K562 (cell line): ENCODE results near the gene KCNJ15. TPM values are rescaled to one million over a fixed set of nuclear protein-coding genes. Genes with fewer than 3 reads are reported as not detected.

ENCODE experiments used
- ATAC-seq: fragments of 200-7000 bp; cut with Tn5 transposase; 3 replicates; pipeline ENCODE4 v1.9.1; 2020; ENCODE audit warnings: moderate library complexity
- BruUV-seq: library from RNA; stranded (reverse); fragments of 400-500 nt; replicated peaks from 2 replicates; lab custom pipeline; 2021; lab: Mats Ljungman, UMichigan
- CTCF ChIA-PET: fragments of 300-600 bp; formaldehyde crosslinking; extraction: SDS; loops from one replicate; lab custom pipeline; 2021; ENCODE audit warnings: low intra/inter-chr PET ratio; lab: Yijun Ruan, JAX
- POLR2A ChIA-PET: fragments of 300-600, 350-650 bp; sonication (Branson Sonifier 250); formaldehyde crosslinking; extraction: SDS; loops from one replicate; lab custom pipeline; 2021; ENCODE audit warnings: antibody characterized with exemption, inconsistent platforms; lab: Yijun Ruan, JAX
- DNase-seq, 4 experiments: peaks; one replicate each; pipeline versions ENCODE4 v3.0.0 to v3.0.0-alpha.2; 2011 to 2018; ENCODE audit warnings: low spot score in 3 of 4, mixed read lengths in 3 of 4; ENCODE audit errors: extremely low read depth in 1 of 4
- FAIRE-seq: peaks from 2 replicates; lab custom pipeline; 2011; peaks lifted over from hg19 to GRCh38; lab: Jason Lieb, UNC
- H2AFZ ChIP-seq: 2 replicates; pipeline ENCODE4 v1.6.0; 2011; ENCODE audit warnings: low read depth, low read length, control low read depth, inconsistent platforms
- H3K27ac ChIP-seq: fragments of 200-600 bp; 3 replicates; pipeline ENCODE4 v1.8.0; 2011; ENCODE audit warnings: low read depth, mild to moderate bottlenecking, control low read depth, inconsistent platforms, low read length, moderate library complexity, mixed read lengths; ENCODE audit errors: extremely low read depth
- H3K27me3 ChIP-seq, 2 experiments: fragments of 300-600 bp in 1 of 2; 2 replicates in 1 of 2; 3 replicates in 1 of 2; pipeline versions ENCODE4 v1.6.0 to v1.8.0; 2011; ENCODE audit warnings: inconsistent platforms in 2 of 2, low read length in 2 of 2, mild to moderate bottlenecking in 1 of 2, mixed read lengths in 1 of 2, moderate library complexity in 1 of 2; ENCODE audit not compliant: control insufficient read depth in 2 of 2, insufficient read depth in 2 of 2
- H3K36me3 ChIP-seq: fragments of 300-600 bp; 3 replicates; pipeline ENCODE4 v1.8.0; 2011; ENCODE audit warnings: mild to moderate bottlenecking, low read length, inconsistent platforms; ENCODE audit not compliant: control insufficient read depth, insufficient read depth
- H3K4me1 ChIP-seq, 2 experiments: fragments of 200-600 bp in 1 of 2; replicated peaks in 1 of 2; 2 replicates in 1 of 2; 3 replicates in 1 of 2; pipeline versions ENCODE4 v1.5.1 to v1.8.0; 2011; ENCODE audit warnings: inconsistent platforms in 2 of 2, low read length in 2 of 2, mild to moderate bottlenecking in 1 of 2, mixed read lengths in 1 of 2, moderate library complexity in 1 of 2; ENCODE audit not compliant: control insufficient read depth in 2 of 2, insufficient read depth in 2 of 2
- H3K4me2 ChIP-seq: 2 replicates; pipeline ENCODE4 v1.6.1; 2011; ENCODE audit warnings: low read length, control low read depth, inconsistent platforms, mixed read lengths; ENCODE audit not compliant: insufficient read depth
- H3K4me3 ChIP-seq: fragments of 200-600 bp; sonication (generic), shearing (Covaris generic); 2 replicates; pipeline ENCODE4 v1.5.1; 2016; ENCODE audit warnings: control low read depth, inconsistent platforms
- H3K79me2 ChIP-seq: fragments of 200-600 bp; 3 replicates; pipeline ENCODE4 v1.8.0; 2011; ENCODE audit warnings: low read length, inconsistent platforms; ENCODE audit not compliant: control insufficient read depth, insufficient read depth
- H3K9ac ChIP-seq, 2 experiments: 2 replicates each; pipeline versions ENCODE4 v1.6.0 to v1.6.1; 2011; ENCODE audit warnings: low read depth in 2 of 2, low read length in 2 of 2, control low read depth in 1 of 2, inconsistent platforms in 1 of 2, mild to moderate bottlenecking in 1 of 2, mixed read lengths in 1 of 2; ENCODE audit not compliant: insufficient read depth in 1 of 2
- H3K9me1 ChIP-seq: one replicate; pipeline ENCODE4 v1.6.0; 2011; ENCODE audit warnings: inconsistent platforms, mild to moderate bottlenecking, low read length, moderate library complexity; ENCODE audit not compliant: control insufficient read depth, insufficient read depth
- H3K9me3 ChIP-seq: replicated peaks from 2 replicates; pipeline ENCODE4 v1.5.1; 2011; ENCODE audit warnings: low read depth, low read length, inconsistent platforms; ENCODE audit not compliant: control insufficient read depth, insufficient read depth
- H4K20me1 ChIP-seq: replicated peaks from 2 replicates; pipeline ENCODE4 v1.6.1; 2011; ENCODE audit warnings: low read length, inconsistent platforms, mixed read lengths; ENCODE audit not compliant: control insufficient read depth, insufficient read depth
- GATAD2A ChIP-seq: fragments of 450-650 bp; IDR thresholded peaks from 2 replicates; pipeline ENCODE4 v1.6.1; 2017
- NFRKB ChIP-seq: fragments of 450-650 bp; IDR thresholded peaks from 2 replicates; pipeline ENCODE4 v1.6.1; 2016; ENCODE audit warnings: low read depth
- ZBTB8A ChIP-seq: fragments of 450-650 bp; IDR thresholded peaks from 2 replicates; pipeline ENCODE4 v1.6.1; 2018; ENCODE audit warnings: mild to moderate bottlenecking, moderate library complexity; ENCODE audit not compliant: partially characterized antibody
- ZNF140 ChIP-seq: fragments of 250-450 bp; sonication (Bioruptor Pico); IDR thresholded peaks from 2 replicates; pipeline ENCODE4 v1.8.0; 2021; ENCODE audit warnings: moderate library complexity, mild to moderate bottlenecking, inconsistent platforms
- WGBS: fragments of 100-300 bp; shearing (Covaris generic); methylation state at CpG from one replicate; pipeline ENCODE4 v1.1.6; 2016; ENCODE audit warnings: low coverage, mixed read lengths; ENCODE audit not compliant: insufficient coverage; ENCODE audit errors: missing lambda C conversion rate; 5-methylcytosine and 5-hydroxymethylcytosine counted together
- in situ Hi-C: fragments of 300-500 bp; cut with MboI; formaldehyde crosslinking; loops from 4 replicates; pipeline ENCODE4 v1.15.0; 2018; ENCODE audit warnings: inconsistent platforms, mixed read lengths
- intact Hi-C: fragments of 100-400 bp; cut with micrococcal nuclease; formaldehyde crosslinking; loops from 2 replicates; pipeline ENCODE4 v1.14.2; 2022
- polyA plus RNA-seq, 8 experiments: library from polyadenylated mRNA; depleted of rRNA in 4 of 8; stranded (reverse) in 5 of 8; unstranded in 3 of 8; fragments of >200 nt; fragmentation: Nextera tagmentation in 2 of 8; fragmentation: Illumina TruSeq in 1 of 8; extraction: Ambion mirVana in 2 of 8; extraction: Trizol in 1 of 8; gene quantifications; 2 replicates each; pipeline versions ENCODE4 v1.2.1 to v1.2.3, GENCODE V29; 2011 to 2014; ENCODE audit warnings: inconsistent platforms in 1 of 8, missing spikeins in 1 of 8
- total RNA-seq, 7 experiments: library from RNA; depleted of rRNA in 6 of 7; stranded (reverse); fragments of >200 nt in 6 of 7; fragmentation: Illumina TruSeq in 2 of 7; extraction: Trizol in 2 of 7; gene quantifications; 2 replicates each; pipeline versions ENCODE4 v1.2.1 to v1.2.3, GENCODE V29; 2011 to 2021; ENCODE audit warnings: low replicate concordance in 1 of 7
- TF ChIP-seq, protein P1 (sequence below): fragments of 450-650 bp; IDR thresholded peaks from 2 replicates; pipeline ENCODE4 v1.6.1; 2014; ENCODE audit warnings: low read depth, mild to moderate bottlenecking, moderate library complexity, borderline replicate concordance
- TF ChIP-seq, protein P2 (sequence below): sonication (generic); formaldehyde crosslinking; IDR thresholded peaks from 2 replicates; pipeline ENCODE4 v1.8.1; 2023; ENCODE audit warnings: mild to moderate bottlenecking, missing genetic modification reagents, moderate library complexity

Gene KCNJ15
- total and polyA plus RNA-seq, 9 of the 15 experiments (the other 6 are each of a cell fraction or from before 2014, with no cell fraction given), result 0.20 to 3.0 (median 0.72) TPM; not detected in 1

DNA sequence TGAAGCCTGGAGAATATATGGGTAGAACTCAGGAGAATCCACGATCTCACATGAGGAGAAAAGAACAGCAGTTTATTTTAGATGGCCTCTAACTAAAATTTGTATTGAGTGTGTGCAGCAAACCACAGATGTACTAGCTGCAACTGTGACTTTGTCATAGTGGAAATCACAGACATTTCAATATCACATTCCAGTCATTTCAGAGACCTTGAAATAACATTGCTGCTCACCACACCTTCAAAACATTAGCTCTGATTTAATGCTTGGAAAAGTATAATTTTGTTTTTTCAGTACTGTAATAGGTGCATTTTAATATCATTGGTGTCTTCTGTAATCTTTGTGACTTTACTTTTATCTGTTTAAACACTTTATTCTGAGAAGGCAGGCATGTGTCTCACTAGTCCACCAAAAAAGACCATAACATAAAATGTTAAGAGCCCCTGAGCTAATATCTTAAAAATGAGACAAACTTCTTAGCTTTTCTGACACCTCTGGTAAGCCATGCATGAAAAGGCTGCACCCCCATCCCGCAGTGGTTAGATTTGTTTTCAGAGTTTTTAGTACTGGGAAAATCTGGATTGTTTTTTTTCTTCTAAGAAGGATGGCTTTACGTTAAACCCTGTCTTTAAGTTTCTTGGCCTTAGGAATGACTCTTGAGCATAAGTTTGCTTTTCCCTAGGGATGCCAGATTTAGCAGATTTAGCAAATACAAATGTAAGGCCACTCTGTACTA, 30.1 kb downstream of the KCNJ15 start:
- H3K27ac ChIP-seq, result no peak overlapping the region
- peaks cover 17 to 21% of the 10 kb centered on the region in 2 experiments; a peak in 4 of 5 replicates for H3K27me3 ChIP-seq
- H3K36me3 ChIP-seq, result no peaks in the 10 kb centered on the region
- ATAC-seq (no peak), DNase-seq (no peak), FAIRE-seq (no peak)
- no peak overlapping the region for H3K4me3 ChIP-seq
- intact Hi-C loops (no loop called here), in situ Hi-C loops (no loop called here)
- ChIA-PET CTCF (no interaction called here), POLR2A (interaction anchor here (0.6 kb wide), 1 partner anchor 9 kb away, joined by 3 read pairs; no protein-coding TSS in a partner anchor)
- H3K9me3 ChIP-seq, result no peaks in the 10 kb centered on the region
- 0% methylated on average over 3 of the region's 3 CpGs for WGBS
- no peaks in the 10 kb centered on the region for H3K79me2 ChIP-seq
- no peak overlapping the region for H3K4me2 ChIP-seq
- no peak overlapping the region for H2AFZ ChIP-seq
- no TSS peak for BruUV-seq
- TF ChIP-seq NFRKB (no peak), ZBTB8A (no peak), ZNF140 (CRISPR knock-in tag) (no peak), GATAD2A (no peak)
- TF ChIP-seq, protein P1, sequence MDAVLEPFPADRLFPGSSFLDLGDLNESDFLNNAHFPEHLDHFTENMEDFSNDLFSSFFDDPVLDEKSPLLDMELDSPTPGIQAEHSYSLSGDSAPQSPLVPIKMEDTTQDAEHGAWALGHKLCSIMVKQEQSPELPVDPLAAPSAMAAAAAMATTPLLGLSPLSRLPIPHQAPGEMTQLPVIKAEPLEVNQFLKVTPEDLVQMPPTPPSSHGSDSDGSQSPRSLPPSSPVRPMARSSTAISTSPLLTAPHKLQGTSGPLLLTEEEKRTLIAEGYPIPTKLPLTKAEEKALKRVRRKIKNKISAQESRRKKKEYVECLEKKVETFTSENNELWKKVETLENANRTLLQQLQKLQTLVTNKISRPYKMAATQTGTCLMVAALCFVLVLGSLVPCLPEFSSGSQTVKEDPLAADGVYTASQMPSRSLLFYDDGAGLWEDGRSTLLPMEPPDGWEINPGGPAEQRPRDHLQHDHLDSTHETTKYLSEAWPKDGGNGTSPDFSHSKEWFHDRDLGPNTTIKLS, result no peak
- TF ChIP-seq, protein P2, sequence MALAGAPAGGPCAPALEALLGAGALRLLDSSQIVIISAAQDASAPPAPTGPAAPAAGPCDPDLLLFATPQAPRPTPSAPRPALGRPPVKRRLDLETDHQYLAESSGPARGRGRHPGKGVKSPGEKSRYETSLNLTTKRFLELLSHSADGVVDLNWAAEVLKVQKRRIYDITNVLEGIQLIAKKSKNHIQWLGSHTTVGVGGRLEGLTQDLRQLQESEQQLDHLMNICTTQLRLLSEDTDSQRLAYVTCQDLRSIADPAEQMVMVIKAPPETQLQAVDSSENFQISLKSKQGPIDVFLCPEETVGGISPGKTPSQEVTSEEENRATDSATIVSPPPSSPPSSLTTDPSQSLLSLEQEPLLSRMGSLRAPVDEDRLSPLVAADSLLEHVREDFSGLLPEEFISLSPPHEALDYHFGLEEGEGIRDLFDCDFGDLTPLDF (CRISPR knock-in tag), result no peak
- H3K9me1 ChIP-seq, result no peaks in the 10 kb centered on the region
- H4K20me1 ChIP-seq, result no peaks in the 10 kb centered on the region
- no peaks in the 10 kb centered on the region for H3K4me1 ChIP-seq
- no peak overlapping the region for H3K9ac ChIP-seq
